ENCODE data around the gene MCCD1.

- TF ChIP-seq, protein P1, sequence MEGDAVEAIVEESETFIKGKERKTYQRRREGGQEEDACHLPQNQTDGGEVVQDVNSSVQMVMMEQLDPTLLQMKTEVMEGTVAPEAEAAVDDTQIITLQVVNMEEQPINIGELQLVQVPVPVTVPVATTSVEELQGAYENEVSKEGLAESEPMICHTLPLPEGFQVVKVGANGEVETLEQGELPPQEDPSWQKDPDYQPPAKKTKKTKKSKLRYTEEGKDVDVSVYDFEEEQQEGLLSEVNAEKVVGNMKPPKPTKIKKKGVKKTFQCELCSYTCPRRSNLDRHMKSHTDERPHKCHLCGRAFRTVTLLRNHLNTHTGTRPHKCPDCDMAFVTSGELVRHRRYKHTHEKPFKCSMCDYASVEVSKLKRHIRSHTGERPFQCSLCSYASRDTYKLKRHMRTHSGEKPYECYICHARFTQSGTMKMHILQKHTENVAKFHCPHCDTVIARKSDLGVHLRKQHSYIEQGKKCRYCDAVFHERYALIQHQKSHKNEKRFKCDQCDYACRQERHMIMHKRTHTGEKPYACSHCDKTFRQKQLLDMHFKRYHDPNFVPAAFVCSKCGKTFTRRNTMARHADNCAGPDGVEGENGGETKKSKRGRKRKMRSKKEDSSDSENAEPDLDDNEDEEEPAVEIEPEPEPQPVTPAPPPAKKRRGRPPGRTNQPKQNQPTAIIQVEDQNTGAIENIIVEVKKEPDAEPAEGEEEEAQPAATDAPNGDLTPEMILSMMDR (IDR thresholded peaks at IDR 0.05; ENCODE audit: low read depth, low read length) = no peak
- no peak for TF ChIP-seq POLR2A (IDR thresholded peaks at IDR 0.05; ENCODE audit: extremely low read depth, insufficient read length)
These were observed 10.1 kb downstream of the MCCD1 start for GRCh38 chr6:31538805-31539400.

Data from NB4 (cell line).